H9 (cell line): ENCODE measurements around the gene MORN5. TPM values are rescaled to one million over a fixed set of nuclear protein-coding genes. Genes with fewer than 3 reads are reported as not detected.
A peak's percentile ranks its signal among the peaks of the same experiment; 100 is the strongest.

ENCODE experiments used
- DNase-seq: peaks from one replicate; pipeline ENCODE4 v3.0.0-alpha.2; 2017
- H2AFZ ChIP-seq: one replicate; pipeline ENCODE4 v1.6.1; 2013; ENCODE audit warnings: mild to moderate bottlenecking, low read length, control low read depth, moderate library complexity
- H2AK5ac ChIP-seq: 2 replicates; pipeline ENCODE4 v1.6.1; 2013; ENCODE audit warnings: low read length, control low read depth, mixed read lengths; ENCODE audit not compliant: insufficient read length
- H2BK120ac ChIP-seq: one replicate; pipeline ENCODE4 v1.6.1; 2013; ENCODE audit warnings: low read depth, mild to moderate bottlenecking, low read length, control low read depth, inconsistent platforms; ENCODE audit not compliant: poor library complexity, severe bottlenecking
- H2BK12ac ChIP-seq: 2 replicates; pipeline ENCODE4 v1.6.1; 2013; ENCODE audit warnings: low read length, control low read depth, mixed read lengths, low read depth; ENCODE audit not compliant: insufficient read length
- H2BK15ac ChIP-seq: 2 replicates; pipeline ENCODE4 v1.6.1; 2013; ENCODE audit warnings: low read depth, low read length, control low read depth
- H2BK20ac ChIP-seq: one replicate; pipeline ENCODE4 v1.6.1; 2013; ENCODE audit warnings: low read depth, mild to moderate bottlenecking, low read length, control low read depth, inconsistent platforms; ENCODE audit not compliant: poor library complexity, severe bottlenecking
- H2BK5ac ChIP-seq: 2 replicates; pipeline ENCODE4 v1.6.1; 2013; ENCODE audit warnings: low read length, control low read depth, mixed read lengths; ENCODE audit not compliant: insufficient read length
- H3K14ac ChIP-seq: 2 replicates; pipeline ENCODE4 v1.6.1; 2013; ENCODE audit warnings: low read length, control low read depth; ENCODE audit not compliant: insufficient read depth
- H3K18ac ChIP-seq: 2 replicates; pipeline ENCODE4 v1.6.1; 2013; ENCODE audit warnings: low read depth, mild to moderate bottlenecking, mixed read lengths, low read length, control low read depth; ENCODE audit not compliant: insufficient read length
- H3K23ac ChIP-seq: 2 replicates; pipeline ENCODE4 v1.6.1; 2013; ENCODE audit warnings: low read length, control low read depth, mixed read lengths, low read depth; ENCODE audit not compliant: insufficient read length
- H3K23me2 ChIP-seq: 2 replicates; pipeline ENCODE4 v1.6.1; 2013; ENCODE audit warnings: low read depth, mild to moderate bottlenecking, mixed read lengths, low read length, control low read depth; ENCODE audit not compliant: insufficient read length, poor library complexity, severe bottlenecking
- H3K27ac ChIP-seq: 2 replicates; pipeline ENCODE4 v1.5.1; 2013; ENCODE audit warnings: low read length, control low read depth, mixed read lengths, low read depth; ENCODE audit not compliant: insufficient read length
- H3K27me3 ChIP-seq: 2 replicates; pipeline ENCODE4 v1.6.1; 2013; ENCODE audit warnings: low read length, control low read depth, inconsistent platforms; ENCODE audit not compliant: insufficient read depth
- H3K4ac ChIP-seq: 2 replicates; pipeline ENCODE4 v1.6.1; 2013; ENCODE audit warnings: low read depth, mild to moderate bottlenecking, control low read depth, inconsistent platforms, low read length, moderate library complexity
- H3K4me1 ChIP-seq: 2 replicates; pipeline ENCODE4 v1.6.1; 2013; ENCODE audit warnings: low read length, control low read depth, inconsistent platforms; ENCODE audit not compliant: insufficient read depth
- H3K4me2 ChIP-seq: 2 replicates; pipeline ENCODE4 v1.6.1; 2013; ENCODE audit warnings: low read length, control low read depth, mixed read lengths; ENCODE audit not compliant: insufficient read length, insufficient read depth
- H3K56ac ChIP-seq: 2 replicates; pipeline ENCODE4 v1.6.1; 2013; ENCODE audit warnings: low read depth, mild to moderate bottlenecking, mixed read lengths, low read length, control low read depth; ENCODE audit not compliant: insufficient read length
- H3K79me1 ChIP-seq: 2 replicates; pipeline ENCODE4 v1.6.1; 2013; ENCODE audit warnings: low read depth, mild to moderate bottlenecking, moderate library complexity, low read length, control low read depth, inconsistent platforms; ENCODE audit not compliant: insufficient read depth, poor library complexity, severe bottlenecking
- H3K79me2 ChIP-seq: 2 replicates; pipeline ENCODE4 v1.6.1; 2013; ENCODE audit warnings: low read length, control low read depth, inconsistent platforms; ENCODE audit not compliant: insufficient read depth
- H3K9ac ChIP-seq: 2 replicates; pipeline ENCODE4 v1.6.1; 2013; ENCODE audit warnings: low read length, control low read depth, mixed read lengths; ENCODE audit not compliant: insufficient read length; ENCODE audit errors: extremely low read depth
- H3K9me3 ChIP-seq: one replicate; pipeline ENCODE4 v1.6.1; 2013; ENCODE audit warnings: low read depth, low read length, inconsistent platforms; ENCODE audit not compliant: control insufficient read depth
- H3T11ph ChIP-seq: one replicate; pipeline ENCODE4 v1.6.1; 2013; ENCODE audit warnings: mild to moderate bottlenecking, low read length, control low read depth, inconsistent platforms
- H4K20me1 ChIP-seq: one replicate; pipeline ENCODE4 v1.6.1; 2013; ENCODE audit not compliant: control insufficient read depth, insufficient read length, insufficient read depth
- H4K5ac ChIP-seq: 2 replicates; pipeline ENCODE4 v1.6.1; 2013; ENCODE audit warnings: low read depth, mild to moderate bottlenecking, mixed read lengths, low read length, control low read depth; ENCODE audit not compliant: insufficient read length
- H4K8ac ChIP-seq: replicated peaks from 2 replicates; pipeline ENCODE4 v1.6.1; 2013; ENCODE audit warnings: low read length, control low read depth, mixed read lengths, low read depth; ENCODE audit not compliant: insufficient read length
- H4K91ac ChIP-seq: 2 replicates; pipeline ENCODE4 v1.6.1; 2013; ENCODE audit warnings: low read depth, mild to moderate bottlenecking, moderate library complexity, mixed read lengths, low read length, control low read depth; ENCODE audit not compliant: insufficient read length
- H3K27ac Mint-ChIP-seq, 3 experiments: 2 replicates in 2 of 3; 3 replicates in 1 of 3; pipeline ENCODE4 v1.8.0; 2020 to 2021; ENCODE audit warnings: mixed read lengths in 3 of 3, mild to moderate bottlenecking in 1 of 3, moderate library complexity in 1 of 3
- H3K27me3 Mint-ChIP-seq: 2 replicates; pipeline ENCODE4 v1.8.0; 2021; ENCODE audit warnings: low read depth, mild to moderate bottlenecking, moderate library complexity, mixed read lengths
- H3K36me3 Mint-ChIP-seq, 3 experiments: 2 replicates in 2 of 3; 3 replicates in 1 of 3; pipeline ENCODE4 v1.8.0; 2020 to 2021; ENCODE audit warnings: low read depth in 3 of 3, mixed read lengths in 3 of 3; ENCODE audit not compliant: insufficient read depth in 1 of 3
- H3K4me1 Mint-ChIP-seq, 2 experiments: 2 replicates each; pipeline ENCODE4 v1.8.0; 2020; ENCODE audit warnings: mixed read lengths in 2 of 2
- H3K4me3 Mint-ChIP-seq, 2 experiments: 2 replicates in 1 of 2; 3 replicates in 1 of 2; pipeline ENCODE4 v1.8.0; 2020 to 2021; ENCODE audit warnings: mild to moderate bottlenecking in 2 of 2, mixed read lengths in 2 of 2, moderate library complexity in 1 of 2
- H3K9me3 Mint-ChIP-seq, 2 experiments: 2 replicates in 1 of 2; 3 replicates in 1 of 2; pipeline ENCODE4 v1.8.0; 2020; ENCODE audit warnings: mild to moderate bottlenecking in 2 of 2, mixed read lengths in 2 of 2, moderate library complexity in 1 of 2
- CTCF ChIP-seq: fragments of 200-600 bp; sonication (generic); conservative IDR thresholded peaks from 3 replicates; pipeline ENCODE4 v1.8.0; 2021; ENCODE audit warnings: antibody characterized with exemption, mild to moderate bottlenecking
- WGBS: extraction: QIAGEN DNeasy Blood & Tissue Kit; methylation state at CpG from one replicate; pipeline ENCODE4 v1.1.7; 2013; ENCODE audit warnings: missing lambda C conversion rate, low lambda C conversion rate, mixed read lengths; ENCODE audit not compliant: insufficient read length; ENCODE audit errors: extremely low coverage; 5-methylcytosine and 5-hydroxymethylcytosine counted together
- total RNA-seq: library from RNA; stranded (reverse); gene quantifications from 2 replicates; pipeline ENCODE4 v1.2.1, GENCODE V29; 2021

The MORN5 gene
- total RNA-seq, 1 experiment from 2014 or later: not detected

- Histone ChIP-seq H3K27me3 (peaks cover 51% of the 10 kb centered on the region), H2BK12ac (no peak overlapping the region), H4K91ac (no peak overlapping the region), H3K27ac (no peak overlapping the region), H2AFZ (no peak overlapping the region), H2BK15ac (no peak overlapping the region), H3K23me2 (peaks cover 4% of the 10 kb centered on the region), H2BK120ac (no peak overlapping the region), H2BK20ac (no peak overlapping the region), H3K4me2 (peak overlapping the region; percentile 0), H3K23ac (no peak overlapping the region), H3K56ac (no peak overlapping the region), H3K4ac (no peak overlapping the region), H3K9ac (no peak overlapping the region), H3K18ac (peak overlapping the region; percentile 28), H3K79me2 (no peaks in the 10 kb centered on the region), H3T11ph (no peak overlapping the region), H3K4me1 (no peaks in the 10 kb centered on the region), H4K8ac (no peak overlapping the region), H3K14ac (peak overlapping the region; percentile 25; the same call in 1 of the 2 replicates), H4K5ac (no peak overlapping the region), H3K79me1 (no peaks in the 10 kb centered on the region), H4K20me1 (no peaks in the 10 kb centered on the region), H2AK5ac (no peak overlapping the region), H3K9me3 (no peaks in the 10 kb centered on the region), H2BK5ac (no peak overlapping the region)
- no CpG with 5 or more reads among the region's 20 CpGs for whole genome bisulfite sequencing
- H3K4me1 Mint-ChIP-seq: peaks cover 5 to 14% of the 10 kb centered on the region in 2 experiments
- H3K27ac Mint-ChIP-seq: no peak overlapping the region
- TF ChIP-seq CTCF: no peak
- H3K27me3 Mint-ChIP-seq: peaks cover 80% of the 10 kb centered on the region
- peaks cover 0 to 3% (median 0%) of the 10 kb centered on the region in 3 experiments; a peak in 2 of 7 replicates for H3K36me3 Mint-ChIP-seq
- H3K4me3 Mint-ChIP-seq: peak overlapping the region; percentile 50 to 57
- no peak for DNase-seq
- peaks cover 0 to 3% of the 10 kb centered on the region in 2 experiments; a peak in 4 of 5 replicates for H3K9me3 Mint-ChIP-seq
These were observed 53.4 kb downstream of the MORN5 start for GRCh38 chr9:122213102-122213588.
